ENCODE measurements around the gene BANP.
"Not testable (repeated sequence)": the region's sequence is repeated elsewhere in the genome, so short reads cannot be mapped to it uniquely, and the experiment has no call there.

BANP gene, protein sequence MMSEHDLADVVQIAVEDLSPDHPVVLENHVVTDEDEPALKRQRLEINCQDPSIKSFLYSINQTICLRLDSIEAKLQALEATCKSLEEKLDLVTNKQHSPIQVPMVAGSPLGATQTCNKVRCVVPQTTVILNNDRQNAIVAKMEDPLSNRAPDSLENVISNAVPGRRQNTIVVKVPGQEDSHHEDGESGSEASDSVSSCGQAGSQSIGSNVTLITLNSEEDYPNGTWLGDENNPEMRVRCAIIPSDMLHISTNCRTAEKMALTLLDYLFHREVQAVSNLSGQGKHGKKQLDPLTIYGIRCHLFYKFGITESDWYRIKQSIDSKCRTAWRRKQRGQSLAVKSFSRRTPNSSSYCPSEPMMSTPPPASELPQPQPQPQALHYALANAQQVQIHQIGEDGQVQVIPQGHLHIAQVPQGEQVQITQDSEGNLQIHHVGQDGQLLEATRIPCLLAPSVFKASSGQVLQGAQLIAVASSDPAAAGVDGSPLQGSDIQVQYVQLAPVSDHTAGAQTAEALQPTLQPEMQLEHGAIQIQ

DNA sequence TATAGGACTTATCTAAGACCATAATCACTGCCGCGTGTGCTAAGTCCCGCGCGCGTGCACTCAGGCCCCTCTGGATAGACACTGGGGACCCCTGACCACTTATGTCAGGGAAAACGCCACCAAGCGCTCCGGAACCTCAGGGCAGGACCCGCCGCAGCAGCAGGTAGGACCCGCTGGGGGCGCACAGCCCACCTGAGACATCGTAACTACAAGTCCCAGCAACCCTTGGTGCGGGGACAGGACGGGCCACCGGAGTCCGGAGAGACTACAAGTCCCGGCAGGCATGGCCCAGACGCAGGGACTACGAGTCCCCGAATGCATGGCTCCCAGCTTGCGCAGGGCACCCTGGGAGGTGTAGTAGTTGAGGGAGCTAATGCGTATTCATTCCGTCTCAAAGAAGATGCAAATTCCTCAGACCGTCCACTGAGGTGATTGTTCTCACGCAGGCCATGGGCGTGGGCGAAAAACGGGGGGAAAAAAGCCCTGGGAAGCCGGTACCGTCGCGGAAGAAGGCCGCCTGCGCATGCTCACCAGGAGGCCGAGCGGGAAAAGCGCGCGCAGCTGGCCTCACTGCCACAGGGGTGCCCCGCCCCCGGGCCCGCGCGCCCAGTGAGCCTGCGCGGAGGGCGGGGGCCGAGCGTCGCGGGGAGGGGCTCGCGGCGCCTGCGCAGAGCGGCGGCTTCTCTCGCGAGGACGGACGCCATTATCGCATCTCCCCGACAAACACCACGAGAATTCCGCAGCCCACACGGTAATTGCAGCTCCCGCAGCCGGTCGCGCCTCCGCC, at the start of gene BANP:
Gene BANP (plus strand): TSS at position 670 of the 787 bp plus-strand sequence. CDS start 23,682 bp downstream, outside the sequence.
- DNase-seq, result peak; percentile 91 to 99 (median 97)

DNA sequence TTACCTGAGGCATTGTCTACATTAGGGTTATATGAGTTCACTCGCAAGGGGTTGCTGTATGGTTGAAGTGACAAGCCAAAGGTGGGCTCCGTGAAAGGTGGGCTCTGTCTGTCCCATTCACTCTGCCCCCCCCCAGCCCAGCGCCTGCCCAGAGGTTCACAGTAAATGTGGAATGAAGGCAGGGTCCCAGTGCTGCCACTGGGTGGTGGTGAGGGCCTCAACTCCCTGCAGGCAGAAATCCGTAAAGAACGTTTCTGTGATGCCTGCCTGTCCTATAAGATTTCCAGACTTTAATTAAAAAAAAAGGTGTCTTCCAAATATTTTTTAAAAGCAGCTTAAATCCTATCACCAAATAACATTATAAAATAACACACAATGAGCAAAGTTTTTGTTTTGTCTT, 46.3 kb upstream of the BANP start:
- DNase-seq, result not testable (repeated sequence)

- not testable (repeated sequence) for DNase-seq
Observed at GRCh38 chr16:87905521-87905920, 45.7 kb upstream of the BANP start.

DNA sequence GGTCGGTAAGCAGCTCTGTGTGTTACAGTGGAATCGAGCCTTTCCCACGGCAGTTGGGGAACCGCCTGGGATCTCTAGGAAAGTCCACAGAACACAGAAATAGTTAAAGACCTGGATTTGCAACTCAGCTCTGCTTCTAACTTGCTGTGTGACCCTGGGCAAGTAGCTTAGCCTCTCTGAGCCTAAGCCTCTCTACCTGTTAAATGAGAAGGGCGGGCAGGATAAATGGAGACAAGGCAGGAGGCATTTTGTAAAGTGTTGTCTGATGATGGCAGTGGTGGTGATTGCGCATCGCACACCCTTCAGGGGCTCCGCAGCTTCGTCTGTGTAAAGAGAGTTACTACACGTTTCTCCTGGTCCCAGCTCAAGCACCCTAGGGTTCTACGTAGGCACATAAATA, 43.1 kb upstream of the BANP start:
- DNase-seq, result not testable (repeated sequence)

DNA sequence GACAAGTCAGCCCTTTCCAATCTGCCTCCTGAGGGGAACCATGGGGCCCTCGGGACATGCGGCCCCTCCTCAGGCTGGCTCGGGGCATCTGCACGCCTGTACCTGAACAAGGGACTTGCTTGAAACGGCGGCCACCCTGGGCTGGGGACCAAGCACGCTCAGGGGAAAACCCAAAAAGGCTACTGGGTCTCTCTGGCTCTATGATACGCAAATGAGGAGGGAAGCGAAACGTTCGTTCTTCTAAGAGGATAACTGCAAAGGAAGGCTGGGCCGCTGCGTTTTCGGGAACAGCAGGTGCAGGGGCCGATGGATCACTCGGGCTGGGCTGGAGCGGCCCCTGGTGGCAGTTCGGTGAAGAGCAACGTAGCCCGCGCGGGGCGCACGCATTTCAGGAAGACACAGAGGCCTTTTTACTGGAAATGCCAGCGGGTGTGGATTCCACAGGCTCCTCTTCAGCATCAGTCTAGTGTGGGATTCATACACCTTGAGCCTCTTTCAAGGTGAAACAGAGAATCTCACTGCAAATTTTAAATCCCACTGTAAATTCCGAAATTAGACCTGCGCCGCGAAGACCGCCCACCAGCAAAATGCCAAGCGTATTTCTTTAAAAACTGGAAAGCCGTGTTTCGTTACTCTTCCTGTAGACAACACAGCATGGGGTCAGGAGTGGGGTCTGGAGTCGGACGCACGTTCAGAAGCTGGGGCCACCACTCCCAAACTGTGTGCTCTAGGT, 41.9 kb upstream of the BANP start:
- DNase-seq, result peak in 52 of 58 donors; percentile 15 to 89 (median 50)

DNA sequence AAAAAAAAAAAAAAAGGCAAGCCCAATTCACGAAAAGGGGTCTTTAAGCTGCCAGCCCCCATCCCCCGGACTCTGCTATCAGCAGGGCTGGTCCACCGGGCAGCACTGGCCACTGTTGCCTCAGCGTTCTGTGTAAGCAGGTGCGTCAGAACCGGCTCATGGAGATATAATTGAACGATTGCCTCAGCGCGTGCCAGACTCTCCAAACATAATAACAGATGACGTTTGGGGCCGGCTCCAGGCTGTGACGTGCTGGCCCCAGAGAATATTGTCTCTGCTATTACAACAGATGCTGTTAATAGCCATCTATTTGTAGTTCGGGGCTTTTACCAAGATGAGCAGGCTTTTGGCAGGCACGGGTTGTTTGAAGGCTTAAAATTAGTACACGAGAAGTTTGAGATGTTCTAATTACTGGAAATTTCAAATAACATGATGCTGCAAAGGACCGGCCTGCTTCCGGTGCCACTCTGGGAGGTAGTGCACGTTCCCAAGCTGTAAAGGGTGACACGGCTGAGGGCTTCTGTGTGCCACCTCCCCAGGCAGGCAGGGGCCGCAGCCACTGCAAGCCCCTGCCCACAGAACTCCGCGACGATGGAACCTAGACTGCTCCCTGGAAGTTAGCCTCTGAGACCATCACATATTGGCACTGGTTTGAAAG, 40.0 kb upstream of the BANP start:
- peak in 22 of 58 donors; percentile 9 to 64 (median 34) for DNase-seq

DNA sequence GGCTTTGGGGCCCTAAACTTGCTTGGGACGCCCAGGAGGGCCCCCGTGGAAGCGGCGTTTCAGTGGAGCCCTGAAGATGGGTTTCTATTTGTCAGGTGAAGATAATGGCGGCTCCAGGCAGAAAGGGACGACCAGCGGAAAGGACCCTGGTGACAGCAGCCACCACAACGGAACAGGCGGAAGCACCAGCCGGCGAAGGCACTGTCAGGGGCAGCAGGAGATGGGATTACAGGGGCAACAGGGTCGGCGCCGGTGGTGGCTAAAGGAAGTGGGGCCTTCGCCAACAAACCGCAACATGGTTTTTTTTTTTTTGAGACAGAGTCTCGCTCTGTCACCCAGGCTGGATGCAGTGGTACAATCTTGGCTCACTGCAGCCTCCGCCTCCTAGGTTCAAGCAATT, 38.5 kb upstream of the BANP start:
- not testable (repeated sequence) for DNase-seq

GRCh38 chr16:87914021-87914725, 37.1 kb upstream of the BANP start:
- not testable (repeated sequence) for DNase-seq

DNA sequence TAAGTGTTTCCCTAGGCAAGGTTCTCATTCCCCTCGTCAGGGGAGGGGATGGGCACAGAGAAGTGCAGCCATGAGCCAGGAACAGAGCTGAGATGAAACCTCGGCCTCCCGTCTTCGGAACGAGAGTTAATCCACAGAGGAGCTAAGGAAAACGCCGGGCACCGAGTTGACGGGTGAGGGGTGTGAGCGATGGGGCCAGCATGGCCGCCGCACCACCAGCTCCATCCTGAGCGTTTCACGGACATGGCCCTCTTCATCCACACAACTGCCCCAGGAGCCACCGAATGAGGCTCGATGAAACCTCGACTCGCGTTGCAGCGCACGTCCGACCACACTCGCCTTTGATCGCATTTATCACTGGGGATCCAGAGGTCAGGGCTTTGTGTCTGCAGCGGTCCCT, 36.4 kb upstream of the BANP start:
- no peak for DNase-seq

- DNase-seq, result no peak
Observed at GRCh38 chr16:87917503-87917902, 33.7 kb upstream of the BANP start.

DNA sequence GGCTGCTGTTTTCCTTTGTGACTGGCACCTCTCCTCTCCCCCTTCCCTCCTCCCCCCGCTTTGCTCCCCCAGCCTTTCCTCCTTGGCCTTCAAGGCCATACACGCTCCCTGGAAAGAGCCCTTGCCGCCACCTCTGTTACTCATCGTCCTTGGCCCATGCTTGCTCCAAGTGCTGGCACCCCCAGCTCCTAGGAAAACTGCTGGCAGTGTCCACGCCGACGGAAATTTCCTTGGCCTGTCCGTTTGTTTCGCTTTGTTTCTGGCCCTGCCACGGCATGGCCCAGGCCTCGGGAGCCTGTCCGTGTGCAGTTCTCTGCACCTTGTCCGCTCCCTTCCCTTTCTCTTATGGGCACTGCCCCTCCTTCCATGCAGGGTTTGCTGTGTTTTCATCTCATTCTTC, 32.9 kb upstream of the BANP start:
- DNase-seq, result peak in 29 of 58 donors; percentile 9 to 76 (median 34)

GRCh38 chr16:87918866-87919680, 32.2 kb upstream of the BANP start:
- DNase-seq, result peak in 2 of 58 donors; percentile 21 to 23

DNA sequence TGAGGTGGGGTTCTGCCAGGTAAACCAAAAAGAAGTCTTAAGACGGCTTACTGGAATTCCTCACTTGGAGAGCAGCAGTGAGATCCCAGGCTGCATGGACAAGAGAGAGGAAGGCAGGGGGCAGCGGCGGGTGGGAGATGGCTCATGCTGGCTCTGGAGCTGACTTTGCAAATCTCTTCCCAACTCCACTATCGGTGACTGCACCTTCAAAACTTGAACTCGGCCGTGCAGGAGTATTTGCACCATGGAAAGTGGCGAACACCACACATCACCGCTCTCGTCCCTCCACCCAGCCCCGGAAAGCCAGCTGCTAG, 31.6 kb upstream of the BANP start:
- no peak for DNase-seq

DNA sequence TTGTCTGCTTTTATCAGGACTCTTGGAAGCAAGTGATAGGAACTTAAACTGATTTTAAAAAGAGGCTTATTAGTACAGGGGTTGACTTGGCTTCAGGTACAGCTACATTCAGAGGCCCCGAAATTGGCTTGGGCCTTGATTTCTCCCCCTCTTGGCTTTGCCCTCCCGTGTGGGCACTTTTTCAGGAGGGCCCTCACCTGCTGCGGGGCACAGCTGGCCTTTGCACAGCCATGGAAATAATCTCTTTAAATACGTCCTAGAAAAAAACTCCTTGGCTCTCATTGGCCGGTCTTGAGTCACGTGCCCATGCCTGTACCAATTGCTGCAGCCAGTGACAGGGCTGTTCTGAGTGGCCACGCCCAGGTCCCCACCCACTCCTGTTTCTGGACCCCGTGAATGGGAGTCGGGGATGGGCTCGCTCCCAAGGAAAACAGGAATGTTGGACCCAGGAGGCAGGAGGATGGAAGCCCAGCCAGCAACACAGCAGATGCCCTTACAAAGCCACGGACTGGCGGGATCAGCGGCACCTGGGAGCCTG, 29.9 kb upstream of the BANP start:
- DNase-seq, result peak in 2 of 58 donors; percentile 10 to 21

DNA sequence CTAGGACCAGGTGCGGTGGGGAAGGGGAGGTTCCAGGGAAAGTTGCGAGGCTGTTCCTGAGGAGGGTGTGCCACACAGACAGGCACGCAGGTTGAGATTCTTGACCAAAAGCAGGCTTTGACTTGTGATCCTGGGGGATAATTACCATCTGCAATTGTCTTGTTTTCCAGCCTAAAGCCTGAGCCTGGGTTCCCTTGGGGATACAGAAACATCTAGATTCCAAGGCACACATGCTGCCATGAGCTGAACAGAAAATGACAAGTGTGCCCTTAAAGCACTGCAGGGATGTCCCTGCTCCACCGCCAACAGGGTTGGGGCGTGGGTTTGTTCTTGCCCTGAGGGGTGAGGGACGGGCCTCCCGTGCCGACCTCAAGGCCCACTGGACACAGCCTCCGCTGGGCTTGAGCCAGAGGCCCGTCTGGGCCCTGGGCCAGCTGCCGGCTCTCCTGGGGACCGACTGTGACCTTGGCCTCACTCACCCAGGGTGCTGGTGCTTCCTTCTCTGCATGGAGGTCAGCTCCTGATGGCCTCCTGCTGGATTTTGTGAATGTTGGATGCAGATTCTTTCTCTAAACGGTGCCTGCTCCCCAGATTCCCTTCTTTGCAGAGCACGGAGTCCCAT, 28.9 kb upstream of the BANP start:
- DNase-seq, result no peak

- no peak for DNase-seq
Observed at GRCh38 chr16:87924041-87924810, 27.0 kb upstream of the BANP start.

- no peak for DNase-seq
Observed at GRCh38 chr16:87924811-87925670, 26.2 kb upstream of the BANP start.
